GM23338 (cell line): ENCODE data around the gene MYO9A.

Experiments used
- CTCF ChIP-seq, 2 experiments: fragments of 200-600 bp in 1 of 2; sonication (generic) in 1 of 2; conservative IDR thresholded peaks; 2 replicates each; pipeline versions ENCODE4 v1.5.1 to v1.6.1; 2016 to 2017; ENCODE audit warnings: antibody characterized with exemption in 2 of 2, low read depth in 2 of 2, mild to moderate bottlenecking in 2 of 2, moderate library complexity in 1 of 2
- EZH2 ChIP-seq: fragments of 200-600 bp; sonication (generic); IDR thresholded peaks from one replicate; pipeline ENCODE4 v1.8.0; 2017; ENCODE audit warnings: antibody characterized with exemption, mild to moderate bottlenecking, low read depth; ENCODE audit not compliant: unreplicated experiment
- POLR2AphosphoS5 ChIP-seq: IDR thresholded peaks from 2 replicates; pipeline ENCODE4 v1.6.1; 2016; ENCODE audit warnings: antibody characterized with exemption, low read depth
- ZNF462 ChIP-seq: fragments of 250-450 bp; sonication (Bioruptor Pico); IDR thresholded peaks from 2 replicates; pipeline ENCODE4 v1.5.0; 2020; ENCODE audit warnings: mild to moderate bottlenecking, moderate library complexity

GRCh38 chr15:71920573-71920972 is 197.4 kb downstream of the MYO9A start:
- no peak for TF ChIP-seq ZNF462
- TF ChIP-seq CTCF (conservative IDR thresholded peaks at IDR 0.05; ENCODE audit: low read depth in 2 of 2): no peak
- no peak for TF ChIP-seq POLR2AphosphoS5
- TF ChIP-seq EZH2: no peak
